SU-DHL-6 (cell line): ENCODE results near the gene STRA8.

Experiments
- H2AFZ ChIP-seq: fragments of 200-600 bp; sonication (generic); 2 replicates; pipeline ENCODE4 v1.6.1; 2014; ENCODE audit warnings: low read depth, mild to moderate bottlenecking, moderate library complexity, mixed read lengths, antibody characterized with exemption, low read length; ENCODE audit not compliant: severe bottlenecking
- H3F3A ChIP-seq: fragments of 200-600 bp; shearing (Covaris generic); 2 replicates; pipeline ENCODE4 v1.6.0; 2016; ENCODE audit warnings: antibody characterized with exemption, mild to moderate bottlenecking; ENCODE audit not compliant: insufficient read depth
- H3K27ac ChIP-seq: fragments of 200-600 bp; sonication (generic); 2 replicates; pipeline ENCODE4 v1.5.1; 2016; ENCODE audit warnings: low read depth, mild to moderate bottlenecking, low read length, moderate library complexity, mixed read lengths
- H3K27me3 ChIP-seq: fragments of 200-600 bp; sonication (generic), shearing (Covaris generic); 2 replicates; pipeline ENCODE4 v1.6.0; 2014; ENCODE audit warnings: mild to moderate bottlenecking, low read length
- H3K36me3 ChIP-seq: fragments of 200-600 bp; sonication (generic); 2 replicates; pipeline ENCODE4 v1.6.1; 2014; ENCODE audit warnings: mild to moderate bottlenecking, low read length, mixed read lengths
- H3K4me2 ChIP-seq: fragments of 300-600, 200-600 bp; shearing (Covaris generic), sonication (generic); 2 replicates; pipeline ENCODE4 v1.6.0; 2014; ENCODE audit warnings: low read length, low read depth, mild to moderate bottlenecking; ENCODE audit not compliant: poor library complexity, severe bottlenecking
- H3K4me3 ChIP-seq: fragments of 200-600 bp; sonication (generic); 2 replicates; pipeline ENCODE4 v1.5.1; 2014; ENCODE audit warnings: antibody characterized with exemption, low read length, mild to moderate bottlenecking, mixed read lengths; ENCODE audit not compliant: insufficient read depth, poor library complexity, severe bottlenecking
- H3K79me2 ChIP-seq: fragments of 200-600 bp; sonication (generic); 2 replicates; pipeline ENCODE4 v1.6.1; 2014; ENCODE audit warnings: mild to moderate bottlenecking, low read length, moderate library complexity; ENCODE audit not compliant: insufficient read depth
- H3K9ac ChIP-seq: fragments of 200-600 bp; sonication (generic); 2 replicates; pipeline ENCODE4 v1.7.0; 2014; ENCODE audit warnings: mild to moderate bottlenecking, low read length
- H3K9me2 ChIP-seq: fragments of 200-600 bp; sonication (generic); replicated peaks from 2 replicates; pipeline ENCODE4 v1.6.1; 2014; ENCODE audit warnings: low read length; ENCODE audit not compliant: insufficient read depth
- H3K9me3 ChIP-seq: fragments of 200-600 bp; sonication (generic); 2 replicates; pipeline ENCODE4 v1.6.1; 2014; ENCODE audit warnings: low read length, mixed read lengths; ENCODE audit not compliant: insufficient read depth
- H4K20me1 ChIP-seq: fragments of 200-600 bp; sonication (generic); 2 replicates; pipeline ENCODE4 v1.6.1; 2014; ENCODE audit warnings: low read depth, mild to moderate bottlenecking, antibody characterized with exemption, low read length, moderate library complexity, mixed read lengths
- EZH2phosphoT487 ChIP-seq: fragments of 200-600 bp; sonication (generic), shearing (Covaris generic); conservative IDR thresholded peaks from 2 replicates; pipeline ENCODE4 v1.6.1; 2018; ENCODE audit warnings: mild to moderate bottlenecking, antibody characterized with exemption, low read length, moderate library complexity, mixed read lengths
- TF ChIP-seq, protein P1 (sequence below): fragments of 200-600 bp; sonication (generic); IDR thresholded peaks from one replicate; pipeline ENCODE4 v1.5.1; 2017; ENCODE audit warnings: antibody characterized with exemption, mild to moderate bottlenecking, low read length, moderate library complexity; ENCODE audit not compliant: insufficient read depth, poor library complexity, severe bottlenecking

Gene STRA8

DNA sequence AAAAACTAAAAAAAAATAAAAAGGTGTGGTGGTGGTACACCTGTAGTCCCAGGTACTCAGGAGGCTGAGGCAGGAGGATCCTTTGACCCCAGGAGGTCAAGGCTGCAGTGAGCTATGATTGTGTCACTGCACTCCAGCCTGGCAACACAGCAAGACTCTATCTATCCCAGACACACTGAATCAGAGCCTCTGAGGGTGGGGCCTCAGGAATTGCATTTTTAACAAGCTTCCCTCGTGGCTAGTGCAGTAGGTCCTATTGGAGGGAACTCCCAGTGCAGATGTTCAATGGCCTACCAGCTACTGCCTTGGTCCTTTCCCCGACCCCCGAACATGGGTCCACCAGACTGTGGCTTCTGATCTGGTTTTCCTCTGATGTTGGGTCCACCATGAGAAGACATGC lies 14.9 kb downstream of the STRA8 start:
- no peaks in the 10 kb centered on the region for H3K27me3 ChIP-seq
- no peak overlapping the region for H2AFZ ChIP-seq
- no peaks in the 10 kb centered on the region for H3K79me2 ChIP-seq
- H3K9me3 ChIP-seq = no peaks in the 10 kb centered on the region
- H3K36me3 ChIP-seq = no peaks in the 10 kb centered on the region
- H3K27ac ChIP-seq = no peak overlapping the region
- no peak overlapping the region for H3K4me2 ChIP-seq
- H4K20me1 ChIP-seq = no peaks in the 10 kb centered on the region
- no peak overlapping the region for H3K9ac ChIP-seq
- H3K9me2 ChIP-seq = no peaks in the 10 kb centered on the region
- no peaks in the 10 kb centered on the region for H3F3A ChIP-seq
- no peak for TF ChIP-seq EZH2phosphoT487
- TF ChIP-seq, protein P1, sequence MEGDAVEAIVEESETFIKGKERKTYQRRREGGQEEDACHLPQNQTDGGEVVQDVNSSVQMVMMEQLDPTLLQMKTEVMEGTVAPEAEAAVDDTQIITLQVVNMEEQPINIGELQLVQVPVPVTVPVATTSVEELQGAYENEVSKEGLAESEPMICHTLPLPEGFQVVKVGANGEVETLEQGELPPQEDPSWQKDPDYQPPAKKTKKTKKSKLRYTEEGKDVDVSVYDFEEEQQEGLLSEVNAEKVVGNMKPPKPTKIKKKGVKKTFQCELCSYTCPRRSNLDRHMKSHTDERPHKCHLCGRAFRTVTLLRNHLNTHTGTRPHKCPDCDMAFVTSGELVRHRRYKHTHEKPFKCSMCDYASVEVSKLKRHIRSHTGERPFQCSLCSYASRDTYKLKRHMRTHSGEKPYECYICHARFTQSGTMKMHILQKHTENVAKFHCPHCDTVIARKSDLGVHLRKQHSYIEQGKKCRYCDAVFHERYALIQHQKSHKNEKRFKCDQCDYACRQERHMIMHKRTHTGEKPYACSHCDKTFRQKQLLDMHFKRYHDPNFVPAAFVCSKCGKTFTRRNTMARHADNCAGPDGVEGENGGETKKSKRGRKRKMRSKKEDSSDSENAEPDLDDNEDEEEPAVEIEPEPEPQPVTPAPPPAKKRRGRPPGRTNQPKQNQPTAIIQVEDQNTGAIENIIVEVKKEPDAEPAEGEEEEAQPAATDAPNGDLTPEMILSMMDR = no peak
- H3K4me3 ChIP-seq = no peak overlapping the region

DNA sequence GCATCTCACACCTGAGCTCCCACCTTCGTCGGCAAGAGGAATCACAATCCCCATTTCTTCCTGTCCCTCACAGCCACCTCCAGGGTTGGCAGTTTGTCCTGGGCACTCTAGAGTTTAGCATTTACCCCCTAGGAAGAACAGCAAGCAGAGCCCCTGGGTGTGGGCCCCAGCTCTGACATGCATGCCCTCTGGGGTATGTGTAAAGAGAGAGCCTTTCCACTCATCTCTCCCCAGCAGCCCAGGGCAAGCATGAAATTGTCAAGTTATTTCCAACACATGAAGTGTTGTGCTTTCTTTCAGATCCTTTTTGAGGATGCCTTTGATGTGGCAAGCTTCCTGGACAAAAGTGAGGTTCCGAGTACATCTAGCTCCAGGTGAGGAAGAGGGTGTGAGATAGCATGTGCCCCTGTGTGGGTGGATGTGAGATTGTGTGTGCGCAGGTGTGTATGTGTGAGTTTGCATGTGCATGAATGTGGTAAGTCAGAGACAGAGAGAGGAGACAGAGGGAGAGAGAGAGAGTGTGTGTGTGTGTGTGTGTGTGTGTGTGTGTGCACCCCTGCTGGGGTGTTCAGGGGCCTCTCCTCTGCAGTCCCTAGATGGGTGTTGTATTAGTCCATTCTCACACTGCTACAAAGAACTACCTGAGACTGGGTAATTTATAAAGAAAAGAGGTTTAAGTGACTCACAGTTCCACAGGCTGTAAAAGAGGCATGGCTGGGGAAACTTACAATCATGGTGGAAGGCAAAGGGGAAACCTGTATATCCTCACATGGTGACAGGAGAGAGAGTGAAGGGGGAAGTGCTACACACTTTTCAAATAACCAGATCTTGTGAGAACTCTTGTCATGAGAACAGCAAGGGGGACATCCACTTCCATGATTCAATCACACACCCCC lies 18.1 kb downstream of the STRA8 start:
- Histone ChIP-seq H3K9ac (no peak overlapping the region), H3K9me2 (no peaks in the 10 kb centered on the region), H3K9me3 (no peaks in the 10 kb centered on the region), H3K4me3 (no peak overlapping the region), H3K4me2 (no peak overlapping the region), H4K20me1 (no peaks in the 10 kb centered on the region), H3F3A (no peaks in the 10 kb centered on the region), H3K27ac (no peak overlapping the region), H2AFZ (no peak overlapping the region), H3K36me3 (no peaks in the 10 kb centered on the region), H3K27me3 (no peaks in the 10 kb centered on the region), H3K79me2 (no peaks in the 10 kb centered on the region)
- no peak for TF ChIP-seq EZH2phosphoT487
- TF ChIP-seq, protein P1 = no peak

DNA sequence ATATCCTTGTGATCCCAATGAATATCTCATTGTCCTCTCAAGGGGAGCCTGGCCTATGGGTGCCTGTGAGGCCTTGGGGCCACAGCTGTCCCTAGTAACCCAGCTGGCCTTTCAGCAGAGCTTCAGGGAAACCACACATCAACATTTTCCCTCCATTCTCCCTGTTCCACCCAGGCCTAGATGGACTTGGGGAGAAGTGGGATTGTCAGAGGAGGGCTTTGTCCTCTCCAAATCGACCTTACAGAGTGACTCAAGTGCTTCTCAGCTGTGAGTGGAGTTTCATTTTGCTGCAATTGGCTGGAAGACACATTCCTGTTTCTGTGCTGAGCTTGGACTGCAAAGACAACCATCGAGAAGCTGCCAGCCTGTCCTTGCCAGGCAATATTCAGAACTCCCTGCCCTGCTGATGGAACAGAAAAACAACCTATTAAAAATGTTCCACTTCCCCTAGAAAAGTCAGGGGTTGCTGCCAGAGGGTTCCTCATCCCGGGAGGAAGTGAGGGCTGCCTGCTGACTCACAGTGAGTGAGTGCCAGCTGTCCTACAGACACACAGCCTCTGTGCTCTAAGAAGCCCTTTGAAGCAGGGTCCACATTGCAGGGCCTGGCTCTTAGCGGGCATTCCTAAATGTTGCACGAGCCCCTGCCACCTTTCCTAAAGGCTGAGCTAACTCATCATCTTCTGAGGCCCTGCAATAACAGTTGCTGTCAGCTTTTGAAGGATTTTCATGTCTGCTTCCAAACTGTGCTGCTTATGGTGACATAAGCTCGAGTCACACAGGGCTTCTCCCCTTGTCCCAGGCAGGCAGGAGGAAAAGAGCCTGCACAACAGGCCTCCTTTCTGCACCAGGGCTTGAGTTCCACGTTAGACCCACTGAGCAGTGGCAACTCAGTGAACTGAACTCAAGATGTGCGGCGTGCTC lies 20.5 kb downstream of the STRA8 start:
- H4K20me1 ChIP-seq = no peaks in the 10 kb centered on the region
- H3K9ac ChIP-seq = no peak overlapping the region
- H3K27ac ChIP-seq = no peak overlapping the region
- no peaks in the 10 kb centered on the region for H3K79me2 ChIP-seq
- no peak overlapping the region for H2AFZ ChIP-seq
- H3K27me3 ChIP-seq = no peaks in the 10 kb centered on the region
- H3F3A ChIP-seq = no peaks in the 10 kb centered on the region
- no peaks in the 10 kb centered on the region for H3K9me2 ChIP-seq
- no peaks in the 10 kb centered on the region for H3K36me3 ChIP-seq
- H3K9me3 ChIP-seq = no peaks in the 10 kb centered on the region
- no peak overlapping the region for H3K4me2 ChIP-seq
- TF ChIP-seq EZH2phosphoT487 = no peak
- TF ChIP-seq, protein P1 = no peak
- no peak overlapping the region for H3K4me3 ChIP-seq
